ENCODE data around the gene MCHR2. TPM values are rescaled to one million over a fixed set of nuclear protein-coding genes. Genes with fewer than 3 reads are reported as not detected.
A peak's percentile ranks its signal among the peaks of the same experiment; 100 is the strongest.

MCHR2 gene
- total and polyA plus RNA-seq, 8 donors, result not detected

DNA sequence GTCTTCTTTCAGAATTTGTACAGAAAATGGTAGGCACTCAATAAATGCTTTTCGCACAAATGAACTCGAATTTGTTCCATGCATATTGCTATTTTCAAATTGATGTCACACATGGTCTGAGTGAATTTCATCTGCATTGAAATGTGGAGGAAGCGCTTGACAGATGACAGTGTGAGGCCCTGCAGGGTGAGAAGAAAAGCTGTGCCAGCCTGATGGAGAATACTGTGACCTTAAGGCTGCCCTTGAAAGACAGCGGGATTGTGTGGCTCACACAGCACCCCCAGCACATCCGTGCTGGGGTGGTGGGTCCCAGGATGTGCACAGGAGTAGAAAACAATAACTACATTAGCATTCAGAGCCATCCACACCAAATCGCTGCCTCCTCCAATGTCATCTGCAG lies 14.8 kb upstream of the MCHR2 start:
- peaks cover 0 to 5% of the 10 kb centered on the region in 2 donors for H3K27me3 ChIP-seq
- DNase-seq (peak in 1 of 4 donors; percentile 12), ATAC-seq (no peak)
- H3K4me3 ChIP-seq, result no peak overlapping the region
- H3K9me3 ChIP-seq, result no peaks in the 10 kb centered on the region
- no peaks in the 10 kb centered on the region for H3K4me1 ChIP-seq
- intact Hi-C loops (cut with DNase I), result no loop called here
- H3K36me3 ChIP-seq, result no peaks in the 10 kb centered on the region
- H3K27ac ChIP-seq, result no peak overlapping the region
- TF ChIP-seq CTCF (IDR thresholded peaks at IDR 0.05), result no peak

DNA sequence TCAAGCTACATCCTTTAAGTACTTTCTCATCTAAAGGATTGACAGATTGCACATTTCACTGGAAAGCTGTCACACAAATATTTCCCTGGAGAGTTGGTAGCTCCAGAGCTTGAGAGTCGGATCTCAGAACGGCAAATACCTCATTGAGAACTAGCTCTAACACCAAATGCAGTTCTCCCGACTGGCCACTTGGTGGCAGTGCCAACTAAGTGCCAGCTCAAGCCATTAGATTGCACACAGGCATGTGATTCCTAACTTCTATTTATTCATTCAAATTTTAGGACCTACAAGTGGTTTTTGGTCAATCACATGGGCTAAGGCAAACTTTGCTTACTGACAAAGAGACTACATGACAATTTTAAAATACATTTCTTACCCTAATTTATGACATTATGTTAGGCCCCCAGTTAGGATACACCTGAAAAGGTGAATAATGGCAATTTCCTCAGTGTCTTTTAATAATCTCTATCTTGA lies 7.9 kb upstream of the MCHR2 start:
- intact Hi-C loops (cut with DNase I), result no loop called here
- TF ChIP-seq CTCF (IDR thresholded peaks at IDR 0.05), result peak; percentile 78 to 84
- Histone ChIP-seq H3K4me1 (no peaks in the 10 kb centered on the region), H3K36me3 (no peaks in the 10 kb centered on the region), H3K27ac (no peak overlapping the region), H3K9me3 (no peaks in the 10 kb centered on the region), H3K4me3 (no peak overlapping the region), H3K27me3 (peaks cover 0 to 21% of the 10 kb centered on the region in 2 donors)
- ATAC-seq (peak; percentile 98), DNase-seq (peak in 2 of 4 donors; percentile 12 to 44)

- Histone ChIP-seq H3K4me1 (no peaks in the 10 kb centered on the region), H3K9me3 (no peaks in the 10 kb centered on the region), H3K27ac (no peak overlapping the region), H3K4me3 (no peak overlapping the region), H3K36me3 (no peaks in the 10 kb centered on the region), H3K27me3 (peaks cover 26 to 46% of the 10 kb centered on the region in 2 donors)
- intact Hi-C loops (cut with DNase I), result loop anchor here in 1 of 2 donors (10.0 kb wide), 1 partner anchor 122 kb away; no protein-coding TSS in a partner anchor
- no peak for DNase-seq
- ATAC-seq, result no peak
- no peak for TF ChIP-seq CTCF (IDR thresholded peaks at IDR 0.05)
Observed at GRCh38 chr6:99997141-99997540, 3.1 kb upstream of the MCHR2 start.

GRCh38 chr6:99995916-99996315 lies 1.9 kb upstream of the MCHR2 start:
- Histone ChIP-seq H3K4me1 (no peaks in the 10 kb centered on the region), H3K4me3 (no peak overlapping the region), H3K27ac (no peak overlapping the region), H3K36me3 (no peaks in the 10 kb centered on the region), H3K9me3 (no peaks in the 10 kb centered on the region), H3K27me3 (peaks cover 26 to 49% of the 10 kb centered on the region in 2 donors)
- DNase-seq, result no peak
- ATAC-seq, result no peak
- TF ChIP-seq CTCF (IDR thresholded peaks at IDR 0.05), result no peak
- intact Hi-C loops (cut with DNase I), result loop anchor here in 1 of 2 donors (10.0 kb wide), 1 partner anchor 121 kb away; no protein-coding TSS in a partner anchor

GRCh38 chr6:99993146-99993532 lies 884 bp downstream of the MCHR2 start:
- ATAC-seq (no peak), DNase-seq (no peak)
- peaks cover 26 to 46% of the 10 kb centered on the region in 2 donors for H3K27me3 ChIP-seq
- H3K36me3 ChIP-seq, result no peaks in the 10 kb centered on the region
- no peak for TF ChIP-seq CTCF (IDR thresholded peaks at IDR 0.05)
- intact Hi-C loops (cut with DNase I), result loop anchor here in 1 of 2 donors (10.0 kb wide), 1 partner anchor 118 kb away; no protein-coding TSS in a partner anchor
- no peaks in the 10 kb centered on the region for H3K9me3 ChIP-seq
- H3K4me3 ChIP-seq, result peak overlapping the region in 1 of 2 donors; percentile 7
- no peak overlapping the region for H3K27ac ChIP-seq
- no peaks in the 10 kb centered on the region for H3K4me1 ChIP-seq
